HG03064 (cell line): ENCODE measurements around the gene FOXB1.

Experiments used
- ATAC-seq: cut with Tn5 transposase; IDR thresholded peaks from one replicate; pipeline ENCODE4 v1.9.1; 2021; ENCODE audit warnings: low read depth; ENCODE audit not compliant: unreplicated experiment

FOXB1 gene

GRCh38 chr15:60012695-60013094, 8.6 kb downstream of the FOXB1 start:
- ATAC-seq, result no peak

DNA sequence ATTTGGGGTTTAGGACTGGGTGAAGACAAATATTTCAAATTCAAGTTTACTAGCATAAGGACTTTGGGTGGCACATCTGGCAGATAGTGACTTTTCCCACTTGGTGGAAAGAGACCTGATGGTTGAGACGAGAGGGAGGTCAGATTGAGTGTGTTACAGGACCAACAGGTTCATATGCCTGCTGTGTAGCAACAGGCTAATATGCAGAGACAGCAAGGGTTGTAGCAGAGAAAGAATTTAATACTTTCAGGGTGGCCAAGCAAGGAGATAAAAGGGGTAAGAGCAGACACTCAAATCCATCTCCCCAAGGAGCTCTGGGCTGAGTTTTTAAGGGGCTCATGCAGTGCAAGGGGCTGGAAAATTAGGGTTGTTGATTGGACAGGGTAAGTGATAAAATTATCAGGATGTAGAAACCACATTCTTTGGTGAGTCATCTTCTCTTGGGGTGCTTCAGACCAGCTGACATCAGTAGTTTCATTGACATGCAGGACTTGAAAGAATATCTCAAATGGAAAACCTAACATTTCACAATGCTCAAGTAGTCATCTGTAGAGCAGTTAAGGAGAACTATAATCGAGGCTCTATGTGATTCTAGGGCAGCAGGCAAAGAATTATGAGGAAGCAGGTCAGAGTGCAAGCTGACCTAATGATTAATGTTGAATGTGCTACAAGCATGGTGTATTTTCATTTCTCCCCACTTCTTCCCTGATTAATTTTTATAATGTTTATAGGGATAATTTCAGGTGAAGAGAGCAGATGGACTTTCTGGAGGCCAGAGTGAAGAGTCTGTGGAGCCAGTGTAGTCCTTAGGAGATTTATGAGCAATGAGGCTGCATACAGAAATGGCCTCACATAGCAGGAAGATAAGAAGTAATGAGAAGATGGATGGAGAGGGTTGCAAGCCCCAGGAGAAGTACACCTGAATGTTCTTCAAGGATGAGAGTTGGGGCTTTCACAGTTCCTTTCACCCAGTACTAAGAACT, 13.7 kb downstream of the FOXB1 start:
- no peak for ATAC-seq

DNA sequence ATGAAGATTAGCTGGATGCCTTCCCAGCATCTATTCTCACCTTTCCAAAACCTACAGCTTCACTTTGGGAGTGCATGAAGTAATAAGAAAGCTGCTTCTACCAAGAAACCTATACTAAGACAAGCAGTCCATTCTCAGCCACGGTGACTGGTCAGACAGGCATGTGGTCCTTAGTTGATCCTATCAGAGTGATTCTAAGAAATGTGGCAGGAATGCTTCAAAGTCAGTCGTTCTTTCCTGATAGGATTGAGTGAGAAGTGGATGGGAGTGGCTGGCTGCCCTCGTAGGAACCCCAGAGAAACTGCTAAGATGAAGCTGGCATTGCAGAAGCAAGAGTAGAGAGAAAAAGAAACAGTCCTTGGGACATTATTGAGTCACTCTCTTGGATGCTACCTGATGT, 16.6 kb downstream of the FOXB1 start:
- ATAC-seq, result no peak

DNA sequence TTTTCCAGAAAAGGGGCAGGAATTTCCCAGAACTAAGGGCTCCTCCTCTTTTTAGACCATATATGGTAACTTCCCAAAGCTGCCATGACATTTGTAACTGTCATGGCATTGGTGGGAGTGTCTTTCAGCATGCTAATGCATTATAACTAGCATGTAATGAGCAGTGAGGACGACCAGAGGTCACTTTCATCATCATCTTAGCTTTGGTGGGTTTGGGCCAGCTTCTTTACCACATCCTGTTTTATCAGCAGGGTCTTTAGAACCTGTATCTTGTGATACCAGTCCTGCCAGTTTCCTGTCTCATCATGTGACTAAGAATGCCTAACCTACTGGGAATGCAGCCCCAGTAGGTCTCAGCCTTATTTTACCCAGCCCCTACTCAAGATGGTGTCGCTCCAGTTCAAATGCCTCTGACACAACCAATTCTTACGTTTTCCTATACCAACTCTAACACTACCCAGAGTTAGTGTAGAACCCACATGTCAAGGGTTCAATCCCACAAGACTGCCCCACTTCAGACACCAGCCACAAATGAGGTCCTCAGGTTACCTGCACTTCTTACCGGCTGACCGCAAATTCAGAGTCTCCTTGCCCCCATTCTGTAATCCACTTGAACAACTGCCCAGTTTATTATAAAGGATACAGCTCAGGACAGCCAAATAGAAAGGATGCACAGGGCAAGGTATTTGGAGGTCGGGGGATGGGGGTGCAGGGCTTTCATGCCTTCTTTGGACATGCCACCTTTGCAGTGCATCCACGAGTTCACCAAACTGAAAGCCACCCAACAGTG, 17.7 kb downstream of the FOXB1 start:
- ATAC-seq, result no peak

DNA sequence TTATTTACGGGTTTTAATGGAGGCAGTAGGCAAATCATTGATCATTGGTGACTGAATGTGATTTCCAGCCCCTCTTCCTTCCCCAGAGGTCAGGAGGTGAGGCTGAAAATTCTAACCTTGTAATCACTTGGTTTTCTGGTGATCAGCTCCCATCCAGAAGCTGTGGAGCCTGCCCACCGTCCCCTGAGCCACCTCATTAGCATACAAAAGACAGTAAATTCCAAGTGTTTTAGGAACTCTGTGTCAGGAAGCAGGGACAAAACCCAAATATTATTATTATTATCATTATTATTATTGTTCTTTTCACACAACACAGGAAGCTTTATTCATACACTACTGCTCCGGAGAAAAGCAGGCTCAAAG, 18.2 kb downstream of the FOXB1 start:
- ATAC-seq, result no peak

GRCh38 chr15:60026555-60026954, 22.4 kb downstream of the FOXB1 start:
- no peak for ATAC-seq

GRCh38 chr15:60035344-60035743, 31.2 kb downstream of the FOXB1 start:
- ATAC-seq, result no peak

- ATAC-seq, result no peak
Measured at GRCh38 chr15:60039316-60039715, 35.2 kb downstream of the FOXB1 start.

- ATAC-seq, result no peak
Measured at GRCh38 chr15:60043744-60044435, 39.8 kb downstream of the FOXB1 start.

GRCh38 chr15:60044636-60045270, 40.6 kb downstream of the FOXB1 start:
- no peak for ATAC-seq

GRCh38 chr15:60047701-60048100, 43.6 kb downstream of the FOXB1 start:
- ATAC-seq, result no peak

- ATAC-seq, result no peak
Measured at GRCh38 chr15:60049948-60050347, 45.8 kb downstream of the FOXB1 start.

- no peak for ATAC-seq
Measured at GRCh38 chr15:60052796-60053195, 48.7 kb downstream of the FOXB1 start.

DNA sequence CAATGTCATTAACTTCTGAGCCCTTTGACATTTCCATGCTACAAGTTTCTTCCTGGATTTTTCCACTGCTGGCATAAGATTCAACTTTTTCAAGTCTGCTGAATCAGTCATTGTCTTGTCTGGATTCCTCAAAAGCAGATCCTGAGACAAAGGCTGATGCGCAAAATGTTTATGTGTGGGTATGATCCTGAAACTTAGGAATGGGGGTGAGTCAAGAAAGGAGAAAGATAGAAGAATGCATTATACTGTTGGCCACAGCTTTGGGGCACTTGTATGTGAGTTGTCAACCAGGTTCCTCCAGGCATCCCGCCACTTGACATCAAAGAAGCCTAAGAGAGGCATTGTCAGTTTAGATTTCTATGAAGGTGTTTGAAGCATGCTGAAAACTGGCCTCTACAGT, 50.4 kb downstream of the FOXB1 start:
- no peak for ATAC-seq
